SK-N-DZ (cell line): Measurements from ENCODE around the gene PRF1.

Experiments
- DNase-seq: peaks from one replicate; pipeline ENCODE4 v3.0.0-alpha.2; 2015; ENCODE audit warnings: low spot score

PRF1 gene

GRCh38 chr10:70578371-70578947, 24.1 kb downstream of the PRF1 start:
- DNase-seq = no peak

DNA sequence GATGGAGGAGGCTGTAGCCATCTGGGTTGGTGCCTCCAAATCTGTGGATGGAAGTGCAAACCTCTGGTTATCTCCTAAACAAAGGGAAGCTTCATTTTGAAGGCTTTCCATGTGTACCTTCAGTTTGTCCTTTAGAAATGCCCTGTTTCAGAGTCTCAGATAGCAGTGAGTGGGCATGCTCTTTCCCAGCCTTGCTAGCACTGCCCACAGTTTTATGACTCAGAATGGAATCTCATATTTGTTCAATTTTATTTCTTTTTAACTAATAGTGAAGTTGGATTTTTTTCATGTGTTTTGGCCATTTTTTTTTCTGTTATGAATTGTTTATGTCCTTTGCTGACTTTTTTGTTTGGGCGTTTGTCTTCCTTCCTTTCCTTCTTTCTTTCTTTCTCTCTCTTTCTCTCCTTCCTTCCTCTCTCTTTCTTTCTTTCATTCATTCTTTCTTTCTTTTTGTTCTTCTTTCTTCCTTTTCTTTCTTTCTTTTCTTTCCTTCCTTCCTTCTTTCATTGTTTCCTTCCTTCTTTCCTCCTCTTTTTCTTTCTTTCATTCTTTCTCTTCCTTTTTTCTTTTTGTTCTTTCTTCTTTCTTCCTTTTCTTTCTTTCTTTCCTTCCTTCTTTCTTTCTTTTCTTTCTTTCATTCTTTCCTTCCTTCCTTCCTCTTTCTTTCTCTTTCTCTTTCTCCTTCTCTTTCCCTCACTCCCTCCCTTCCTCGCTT, 25.6 kb downstream of the PRF1 start:
- no peak for DNase-seq

GRCh38 chr10:70575874-70576802, 26.4 kb downstream of the PRF1 start:
- DNase-seq = no peak

DNA sequence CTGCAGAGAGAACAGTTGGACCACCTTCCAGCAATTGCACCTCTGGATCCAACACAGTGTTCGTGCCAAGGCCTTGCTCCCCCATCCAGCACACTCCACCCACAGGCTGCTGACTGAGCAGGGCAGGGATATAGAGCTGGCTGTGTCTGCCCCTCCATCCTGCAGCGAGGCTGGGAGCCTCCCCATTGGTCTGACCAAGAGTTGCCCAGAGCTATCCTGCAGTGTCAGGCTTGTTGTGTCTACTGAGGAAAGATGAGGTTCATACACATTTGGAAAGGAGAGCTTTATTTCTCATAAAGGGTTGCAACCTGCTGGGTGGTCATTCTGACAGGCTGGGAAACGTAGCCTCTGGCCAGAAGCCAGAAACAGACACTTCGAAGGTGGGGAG, 27.1 kb downstream of the PRF1 start:
- no peak for DNase-seq

DNA sequence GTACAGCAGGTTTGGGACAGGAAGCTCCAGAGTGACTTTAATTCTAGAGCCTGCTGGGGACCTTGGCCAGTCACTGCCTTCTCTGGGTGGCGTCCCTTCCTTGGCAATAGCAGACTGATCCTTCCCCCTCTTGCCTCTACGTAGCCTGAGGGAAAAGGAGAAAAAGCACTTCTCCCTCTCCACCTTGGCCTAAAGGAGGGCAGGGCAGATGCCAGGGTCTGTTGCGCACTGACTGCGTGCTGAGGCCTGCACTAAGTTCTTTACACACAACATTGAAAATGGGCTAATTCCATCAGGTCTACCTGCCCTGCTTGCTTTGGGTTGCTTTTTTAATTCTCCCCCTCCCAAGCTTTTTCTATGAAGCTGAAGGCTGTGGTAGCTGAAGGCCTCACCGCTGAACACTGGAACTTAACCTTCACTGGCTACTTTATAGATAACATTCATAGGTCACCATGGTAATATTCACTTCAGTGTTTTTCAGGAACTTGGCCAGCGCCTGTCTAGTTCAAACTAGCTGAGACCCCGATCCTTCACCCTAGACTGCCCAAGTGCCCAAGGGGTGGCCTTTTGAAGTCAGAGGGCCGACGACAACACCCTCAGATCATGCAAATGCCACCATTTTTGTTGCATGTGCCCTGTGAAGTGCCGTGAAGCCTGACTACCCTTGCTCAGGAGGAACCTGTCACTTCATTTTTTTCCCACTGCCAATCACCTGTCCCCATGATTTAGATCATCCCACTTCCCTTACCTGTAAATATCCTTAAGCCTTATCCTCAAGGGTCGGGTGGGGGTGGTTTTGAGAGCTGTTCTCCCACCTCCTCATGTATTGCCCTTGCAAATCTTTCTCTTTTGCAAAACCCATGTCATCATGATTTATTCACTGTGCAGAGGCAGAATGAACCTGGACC, 28.7 kb downstream of the PRF1 start:
- DNase-seq = no peak

DNA sequence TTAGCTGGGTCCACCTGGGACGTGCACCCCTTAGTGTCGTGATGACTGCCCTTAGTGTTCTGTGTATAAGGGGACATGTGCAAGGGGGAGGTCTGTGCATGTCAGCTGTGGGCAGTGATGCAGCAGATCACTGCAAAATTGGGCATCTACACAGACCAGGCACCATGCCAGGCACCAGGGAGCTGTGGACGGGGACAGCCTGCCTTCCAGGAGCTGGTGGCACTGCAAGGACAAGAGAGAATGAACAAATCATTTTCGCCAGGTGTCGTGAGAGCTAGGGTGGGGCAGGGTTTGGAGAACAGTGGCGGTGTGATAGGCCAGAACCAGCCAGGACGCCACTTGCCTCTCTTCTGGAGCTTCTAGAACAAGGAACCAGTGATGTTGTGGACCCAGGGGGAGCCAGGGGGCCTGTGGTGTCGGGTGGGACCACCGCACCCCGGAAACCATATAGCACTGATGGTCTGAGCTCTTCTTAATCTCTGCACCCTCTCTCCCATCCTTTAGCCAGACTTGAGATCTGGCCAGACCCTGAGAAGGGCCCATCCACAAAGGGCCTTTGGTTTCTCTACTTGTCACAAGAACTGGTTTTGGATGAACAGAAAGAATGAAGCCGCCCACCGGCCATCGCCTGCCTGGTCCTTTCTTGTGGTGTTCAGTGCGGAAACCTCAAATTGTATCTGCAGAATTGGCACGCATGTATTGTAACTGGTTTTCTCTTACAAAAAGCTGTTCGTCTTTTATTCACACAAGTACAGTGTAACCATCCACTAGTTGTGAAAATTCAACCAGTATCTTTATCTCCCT, 30.7 kb downstream of the PRF1 start:
- DNase-seq = no peak

- DNase-seq = no peak
Measured at GRCh38 chr10:70571236-70571635, 31.3 kb downstream of the PRF1 start.

- no peak for DNase-seq
Measured at GRCh38 chr10:70568781-70569495, 33.6 kb downstream of the PRF1 start.

GRCh38 chr10:70568113-70568512, 34.4 kb downstream of the PRF1 start:
- DNase-seq = no peak

- DNase-seq = no peak
Measured at GRCh38 chr10:70567603-70568002, 34.9 kb downstream of the PRF1 start.

DNA sequence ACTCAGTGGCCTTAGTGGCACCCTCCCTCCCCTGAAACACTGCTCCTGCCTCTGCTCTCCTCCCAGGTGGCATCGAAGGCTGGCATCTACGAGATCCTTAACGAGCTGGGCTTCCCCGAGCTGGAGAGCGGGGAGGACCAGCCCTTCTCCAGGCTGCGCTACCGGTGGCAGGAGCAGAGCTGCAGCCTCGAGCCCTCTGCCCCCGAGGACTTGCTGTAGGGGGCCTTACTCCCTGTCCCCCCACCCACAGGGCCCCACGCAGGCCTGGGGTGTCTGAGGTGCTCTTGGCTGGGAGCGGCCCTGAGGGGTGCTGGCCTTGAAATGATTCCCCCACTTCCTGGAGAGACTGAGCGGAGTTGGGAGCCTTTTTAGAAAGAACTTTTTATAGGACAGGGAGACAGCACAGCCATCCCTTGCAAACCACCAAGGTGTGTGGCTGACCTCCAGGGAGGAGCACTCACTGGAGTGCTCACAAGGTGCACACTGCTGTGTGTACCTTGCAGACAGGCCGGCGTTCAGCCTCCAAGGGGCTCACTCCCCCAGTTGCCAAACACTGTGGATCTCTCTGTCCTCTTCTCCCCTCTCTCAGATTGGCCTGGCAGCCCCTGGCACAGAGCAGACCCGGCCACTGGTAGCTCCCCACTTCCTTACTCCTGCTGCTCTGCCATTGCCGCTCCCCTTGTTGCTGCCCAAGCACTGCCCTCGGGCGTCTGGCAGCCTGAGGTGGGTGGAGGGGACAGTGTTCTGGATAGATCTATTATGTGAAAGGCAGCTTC, 35.8 kb downstream of the PRF1 start:
- no peak for DNase-seq

DNA sequence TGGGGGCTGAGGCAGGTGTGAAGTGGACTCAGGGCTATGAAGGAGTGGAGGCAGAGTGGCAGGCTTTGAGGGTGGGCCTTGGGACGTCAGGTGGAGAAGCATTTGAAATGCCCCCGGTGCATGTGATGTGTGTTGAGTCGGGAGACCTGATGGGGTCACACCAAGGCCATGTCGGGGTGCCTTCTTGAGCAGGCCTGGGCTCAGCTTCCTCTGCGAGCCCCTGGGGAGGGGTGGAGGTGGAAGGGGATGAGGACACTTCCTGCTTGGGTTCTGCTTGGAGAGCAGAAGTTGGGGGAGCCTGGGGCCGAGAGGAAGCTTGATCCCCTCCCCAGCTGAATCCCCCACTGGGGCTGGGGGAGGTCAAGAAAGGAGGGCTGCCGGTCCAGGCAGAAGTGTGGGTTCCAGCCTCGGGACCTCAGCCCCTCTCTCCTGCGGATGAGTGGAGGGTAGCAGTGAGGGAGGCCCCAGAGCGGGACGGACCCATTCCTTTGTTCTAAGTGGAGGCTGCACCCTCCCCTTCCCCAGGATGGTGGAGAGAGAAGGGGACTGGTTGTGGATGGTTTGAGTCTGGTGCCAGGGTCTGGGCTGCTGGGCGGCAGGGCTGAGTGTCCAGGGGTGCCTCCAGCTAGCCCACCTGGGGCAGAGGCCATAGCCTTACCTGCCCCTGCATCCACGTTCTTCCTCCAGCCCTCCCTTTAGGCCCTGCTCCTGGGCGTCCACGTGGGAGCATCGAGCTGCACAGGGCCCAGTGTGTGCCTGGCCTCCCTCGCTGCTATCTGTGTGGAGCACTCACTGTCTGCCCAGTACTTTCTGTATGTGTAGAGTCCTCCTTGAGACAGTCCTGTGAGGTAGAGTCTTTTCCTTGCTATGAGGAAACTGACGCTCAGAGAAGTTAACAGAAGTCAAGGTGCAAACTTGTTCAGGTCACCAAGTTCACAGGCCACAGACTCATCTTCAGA, 36.7 kb downstream of the PRF1 start:
- DNase-seq = no peak

- DNase-seq = no peak
Measured at GRCh38 chr10:70564901-70565351, 37.6 kb downstream of the PRF1 start.

- DNase-seq = no peak
Measured at GRCh38 chr10:70564113-70564725, 38.3 kb downstream of the PRF1 start.

GRCh38 chr10:70563230-70563629, 39.3 kb downstream of the PRF1 start:
- peak; percentile 30 for DNase-seq

- no peak for DNase-seq
Measured at GRCh38 chr10:70562036-70562755, 40.3 kb downstream of the PRF1 start.

DNA sequence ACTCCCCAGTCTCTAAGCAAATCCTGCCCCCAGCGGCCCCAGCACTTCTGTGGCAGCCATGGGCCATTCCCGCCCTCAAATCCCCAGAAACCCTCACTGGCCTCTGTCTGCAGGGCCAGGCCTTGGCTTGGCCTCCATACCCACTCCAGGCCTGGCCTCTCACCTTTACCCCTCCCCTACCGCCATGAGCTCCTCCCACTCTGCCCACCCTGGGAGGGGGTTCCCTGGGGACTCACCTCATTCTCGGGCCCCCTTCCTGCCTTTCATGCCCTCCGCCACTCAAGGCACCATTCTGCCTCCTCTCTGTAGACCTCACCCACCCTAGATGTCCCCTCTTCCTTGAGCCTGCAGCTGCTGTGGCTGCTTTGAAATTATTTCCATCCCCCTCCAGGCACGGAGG, 41.0 kb downstream of the PRF1 start:
- DNase-seq = no peak
